ENCODE results near the gene COL5A3. TPM values are rescaled to one million over a fixed set of nuclear protein-coding genes. Genes with fewer than 3 reads are reported as not detected.

COL5A3 gene
- polyA plus RNA-seq, 1 donor (not counting 4 experiments of a cell fraction or from before 2014, with no cell fraction given): 0.43 TPM

- H3K27ac ChIP-seq (ENCODE audit: control insufficient read depth, insufficient read depth, low read length): no peak overlapping the region
- no peak overlapping the region for H2AFZ ChIP-seq (ENCODE audit: control insufficient read depth, low read length)
- no peak for DNase-seq (ENCODE audit: low read depth, low spot score)
- no peaks in the 10 kb centered on the region for H3K9me3 ChIP-seq (ENCODE audit: control insufficient read depth, low read depth, low read length)
- H3K4me2 ChIP-seq (ENCODE audit: control insufficient read depth, extremely low read depth, insufficient read depth, low read depth, low read length): no peak overlapping the region
- H4K20me1 ChIP-seq (ENCODE audit: control insufficient read depth, extremely low read depth, insufficient read depth, low read length): no peaks in the 10 kb centered on the region
- no peaks in the 10 kb centered on the region for H3K9me1 ChIP-seq (ENCODE audit: control insufficient read depth, extremely low read depth, insufficient read depth, low read length)
- H3K79me2 ChIP-seq (ENCODE audit: control insufficient read depth, insufficient read depth, low read length): no peaks in the 10 kb centered on the region
- TF ChIP-seq CTCF (optimal IDR thresholded peaks at IDR 0.05 in 1 of 3, IDR thresholded peaks at IDR 0.05 in 1 of 3, conservative IDR thresholded peaks at IDR 0.05 in 1 of 3; ENCODE audit: extremely low read depth in 1 of 3, insufficient read depth in 2 of 3, low read length in 3 of 3): no peak
- TF ChIP-seq EZH2 (IDR thresholded peaks at IDR 0.05; ENCODE audit: low read length): no peak
- peaks cover 18% of the 10 kb centered on the region for H3K27me3 ChIP-seq (ENCODE audit: control insufficient read depth, extremely low read depth, insufficient read depth, low read length)
- FAIRE-seq: no peak
- H3K36me3 ChIP-seq (ENCODE audit: control insufficient read depth in 2 of 2, extremely low read depth in 1 of 2, insufficient read depth in 2 of 2, low read length in 2 of 2): no peaks in the 10 kb centered on the region
- H3K4me3 ChIP-seq (ENCODE audit: control insufficient read depth in 2 of 3, extremely low read depth in 1 of 3, insufficient read depth in 2 of 3, low read depth in 1 of 3, low read length in 3 of 3): no peak overlapping the region
- H3K4me1 ChIP-seq (ENCODE audit: control insufficient read depth, extremely low read depth, insufficient read depth, low read length): no peaks in the 10 kb centered on the region
- no peak overlapping the region for H3K9ac ChIP-seq (ENCODE audit: control insufficient read depth, extremely low read depth, insufficient read depth, low read length)
- dilution Hi-C loops (cut with MboI; ENCODE audit: extremely low pct_ligation_motif_present, low sequenced_read_pairs): no loop called here
These were observed 26.3 kb upstream of the COL5A3 start for GRCh38 chr19:10036601-10037071.

- Histone ChIP-seq H3K27ac (ENCODE audit: control insufficient read depth, insufficient read depth, low read length) (no peak overlapping the region), H3K4me1 (ENCODE audit: control insufficient read depth, extremely low read depth, insufficient read depth, low read length) (no peaks in the 10 kb centered on the region), H3K36me3 (ENCODE audit: control insufficient read depth in 2 of 2, extremely low read depth in 1 of 2, insufficient read depth in 2 of 2, low read length in 2 of 2) (no peaks in the 10 kb centered on the region), H4K20me1 (ENCODE audit: control insufficient read depth, extremely low read depth, insufficient read depth, low read length) (no peaks in the 10 kb centered on the region), H3K9ac (ENCODE audit: control insufficient read depth, extremely low read depth, insufficient read depth, low read length) (no peak overlapping the region), H2AFZ (ENCODE audit: control insufficient read depth, low read length) (no peak overlapping the region), H3K4me2 (ENCODE audit: control insufficient read depth, extremely low read depth, insufficient read depth, low read depth, low read length) (no peak overlapping the region), H3K79me2 (ENCODE audit: control insufficient read depth, insufficient read depth, low read length) (no peaks in the 10 kb centered on the region), H3K27me3 (ENCODE audit: control insufficient read depth, extremely low read depth, insufficient read depth, low read length) (peaks cover 40% of the 10 kb centered on the region), H3K9me3 (ENCODE audit: control insufficient read depth, low read depth, low read length) (no peaks in the 10 kb centered on the region), H3K9me1 (ENCODE audit: control insufficient read depth, extremely low read depth, insufficient read depth, low read length) (no peaks in the 10 kb centered on the region), H3K4me3 (ENCODE audit: control insufficient read depth in 2 of 3, extremely low read depth in 1 of 3, insufficient read depth in 2 of 3, low read depth in 1 of 3, low read length in 3 of 3) (no peak overlapping the region)
- DNase-seq (ENCODE audit: low read depth, low spot score) (no peak), FAIRE-seq (no peak)
- TF ChIP-seq EZH2 (IDR thresholded peaks at IDR 0.05; ENCODE audit: low read length) (no peak), CTCF (optimal IDR thresholded peaks at IDR 0.05 in 1 of 3, IDR thresholded peaks at IDR 0.05 in 1 of 3, conservative IDR thresholded peaks at IDR 0.05 in 1 of 3; ENCODE audit: extremely low read depth in 1 of 3, insufficient read depth in 2 of 3, low read length in 3 of 3) (no peak)
- dilution Hi-C loops (cut with MboI; ENCODE audit: extremely low pct_ligation_motif_present, low sequenced_read_pairs): no loop called here
These were observed 23.3 kb upstream of the COL5A3 start for GRCh38 chr19:10033614-10034013.
